PC-3 (cell line): ENCODE results near the gene SRGAP2C.
"Not testable (repeated sequence)": the region's sequence is repeated elsewhere in the genome, so short reads cannot be mapped to it uniquely, and the experiment has no call there.

Source experiments
- EZH2 ChIP-seq: fragments of 300-600 bp; sonication (generic); IDR thresholded peaks from one replicate; pipeline ENCODE4 v1.6.1; 2017; ENCODE audit warnings: antibody characterized with exemption, mild to moderate bottlenecking, low read length; ENCODE audit not compliant: unreplicated experiment
- EZH2phosphoT487 ChIP-seq: fragments of 300-600 bp; sonication (generic); IDR thresholded peaks from 2 replicates; pipeline ENCODE4 v1.6.1; 2018; ENCODE audit warnings: mild to moderate bottlenecking, antibody characterized with exemption, low read length, borderline replicate concordance
- TF ChIP-seq, protein P1 (sequence below): fragments of 300-600 bp; sonication (generic); conservative IDR thresholded peaks from 2 replicates; pipeline ENCODE4 v1.5.1; 2017; ENCODE audit warnings: antibody characterized with exemption, low read depth, mild to moderate bottlenecking, low read length

- not testable (repeated sequence) for TF ChIP-seq EZH2phosphoT487, EZH2
- TF ChIP-seq, protein P1, sequence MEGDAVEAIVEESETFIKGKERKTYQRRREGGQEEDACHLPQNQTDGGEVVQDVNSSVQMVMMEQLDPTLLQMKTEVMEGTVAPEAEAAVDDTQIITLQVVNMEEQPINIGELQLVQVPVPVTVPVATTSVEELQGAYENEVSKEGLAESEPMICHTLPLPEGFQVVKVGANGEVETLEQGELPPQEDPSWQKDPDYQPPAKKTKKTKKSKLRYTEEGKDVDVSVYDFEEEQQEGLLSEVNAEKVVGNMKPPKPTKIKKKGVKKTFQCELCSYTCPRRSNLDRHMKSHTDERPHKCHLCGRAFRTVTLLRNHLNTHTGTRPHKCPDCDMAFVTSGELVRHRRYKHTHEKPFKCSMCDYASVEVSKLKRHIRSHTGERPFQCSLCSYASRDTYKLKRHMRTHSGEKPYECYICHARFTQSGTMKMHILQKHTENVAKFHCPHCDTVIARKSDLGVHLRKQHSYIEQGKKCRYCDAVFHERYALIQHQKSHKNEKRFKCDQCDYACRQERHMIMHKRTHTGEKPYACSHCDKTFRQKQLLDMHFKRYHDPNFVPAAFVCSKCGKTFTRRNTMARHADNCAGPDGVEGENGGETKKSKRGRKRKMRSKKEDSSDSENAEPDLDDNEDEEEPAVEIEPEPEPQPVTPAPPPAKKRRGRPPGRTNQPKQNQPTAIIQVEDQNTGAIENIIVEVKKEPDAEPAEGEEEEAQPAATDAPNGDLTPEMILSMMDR = not testable (repeated sequence)
Measured at GRCh38 chr1:121262163-121262562, 77.4 kb downstream of the SRGAP2C start.
